Jurkat, Clone E6-1 (cell line): ENCODE measurements around the gene RNF208.

Experiments used
- DNase-seq: peaks from one replicate; pipeline ENCODE4 v3.0.0-alpha.2; 2011; ENCODE audit warnings: low read depth, low spot score
- H3K4me3 ChIP-seq: 2 replicates; pipeline ENCODE4 v1.5.1; 2011; ENCODE audit warnings: mild to moderate bottlenecking, low read length, control low read depth, moderate library complexity

Gene RNF208

DNA sequence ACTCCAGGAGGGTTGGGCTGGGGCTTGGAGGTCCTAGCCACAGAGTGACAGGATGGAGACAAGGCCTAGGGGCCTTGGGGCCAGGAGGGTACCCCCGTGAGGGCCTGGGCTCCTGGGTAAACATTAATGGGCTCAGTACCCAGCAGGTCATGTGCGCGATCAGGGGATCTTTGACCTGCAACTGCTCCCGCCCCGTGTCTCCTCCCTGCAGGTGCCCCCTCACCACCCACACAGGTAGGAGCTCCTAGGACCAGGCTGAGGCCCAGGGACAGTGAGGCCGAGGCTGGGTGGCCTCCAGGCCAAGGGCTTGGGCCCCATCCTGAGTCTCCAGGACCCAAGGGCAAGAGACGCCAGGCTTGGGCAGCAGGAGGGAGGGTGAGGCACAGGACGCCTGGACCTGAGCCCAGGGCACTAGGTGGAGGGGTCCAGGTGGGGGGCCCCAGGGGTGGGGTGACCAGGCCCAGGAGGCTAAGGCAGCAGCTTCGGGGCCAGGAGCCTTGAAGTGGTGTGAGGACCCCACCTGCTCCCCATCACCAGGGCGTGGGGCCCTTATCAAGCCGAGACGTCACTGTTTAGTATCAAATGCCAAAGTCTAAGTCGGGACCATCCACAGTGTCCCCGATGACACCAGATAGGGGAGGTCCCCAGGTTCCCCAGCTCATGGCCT lies 8.8 kb upstream of the RNF208 start, which contains the start of gene SLC34A3:
SLC34A3 (plus strand) TSS at position 197 of the 667 bp plus-strand sequence. CDS start 802 bp downstream, outside the sequence.
- no peak for DNase-seq
- no peak within 1 kb of the TSS for H3K4me3 ChIP-seq

DNA sequence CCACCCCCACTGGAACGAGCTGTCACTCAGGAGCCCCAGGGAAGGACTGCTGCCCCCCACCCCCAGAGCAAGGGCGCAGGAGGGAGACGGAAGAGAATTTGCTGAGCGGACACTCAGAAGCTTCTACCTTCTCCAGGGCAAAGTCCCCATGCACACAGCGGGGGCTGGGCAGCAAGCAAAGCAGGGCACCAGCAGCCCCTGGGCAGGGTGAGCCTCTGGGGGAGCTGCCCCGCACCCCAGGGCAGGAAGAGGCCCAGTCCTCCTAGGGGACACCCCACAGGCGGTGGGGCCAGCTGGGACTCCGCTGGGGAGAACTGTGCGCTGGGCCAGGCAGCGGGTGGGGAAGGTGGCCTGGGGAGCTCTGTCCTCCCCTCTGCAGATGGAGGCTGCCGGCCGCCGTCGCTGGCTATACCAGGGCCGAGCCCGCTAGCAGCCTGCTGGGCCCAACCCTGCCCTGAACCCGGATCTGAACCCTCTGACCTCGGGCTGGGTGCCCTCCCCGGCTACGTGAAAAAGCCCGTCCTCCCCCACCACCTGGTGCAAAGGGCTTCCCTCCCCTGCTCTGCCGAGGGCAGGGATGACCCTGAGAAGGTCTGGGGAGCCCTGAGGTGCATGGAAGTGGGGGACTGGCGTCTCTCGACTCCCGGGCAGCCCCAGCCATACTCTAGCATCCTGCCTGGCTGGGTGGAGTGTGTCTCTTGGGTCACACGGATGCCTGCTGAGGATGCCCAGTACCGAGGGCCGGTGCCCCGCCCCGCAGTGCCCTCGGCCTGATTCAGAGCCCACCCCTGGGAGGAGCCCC lies 8.1 kb upstream of the RNF208 start:
- no peak for DNase-seq
- H3K4me3 ChIP-seq = no peak overlapping the region

DNA sequence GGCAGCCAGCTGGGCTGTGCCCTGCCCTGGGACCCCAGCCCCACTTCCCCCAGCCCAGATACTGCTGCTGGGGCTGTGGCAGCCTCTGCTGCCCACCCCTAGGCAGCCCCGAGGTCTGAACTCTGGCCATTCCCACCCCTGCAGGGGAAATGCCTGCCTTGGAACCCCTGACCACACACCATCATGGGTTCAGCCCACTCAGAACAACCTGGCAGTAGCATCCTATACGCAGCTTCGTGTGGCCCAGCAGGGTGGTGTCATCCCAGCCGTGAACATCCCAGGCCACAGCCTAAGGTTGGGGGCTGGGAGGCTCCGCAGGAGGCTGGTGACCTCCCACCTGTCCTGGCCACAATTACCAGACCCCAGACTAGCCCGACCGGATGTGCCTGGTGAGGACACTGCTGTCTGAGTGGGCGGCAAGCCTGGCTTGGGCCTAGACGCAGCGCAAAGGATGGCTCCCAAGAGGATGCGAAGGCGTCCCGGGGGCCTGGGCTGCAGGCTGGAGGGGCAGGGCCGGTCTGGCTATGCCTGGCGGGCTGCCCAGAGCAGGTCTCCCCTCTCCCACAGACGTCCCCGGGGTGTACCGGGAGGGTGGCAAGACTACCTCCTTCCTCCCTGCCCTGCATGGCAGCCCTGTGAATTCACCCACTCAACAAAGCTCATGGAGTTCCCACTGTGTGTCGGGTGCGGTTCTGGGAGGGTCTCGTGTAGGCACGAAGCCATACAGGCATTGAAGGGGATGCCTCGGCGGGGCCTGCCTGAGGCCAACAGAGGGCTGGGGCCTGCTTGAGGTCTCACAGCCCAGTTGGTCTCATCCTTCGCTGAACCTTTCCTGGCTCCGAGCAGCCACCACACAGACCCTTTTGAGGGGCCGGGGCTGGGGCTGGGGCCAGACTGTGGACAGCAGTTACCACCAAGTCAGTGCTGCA lies 7.2 kb upstream of the RNF208 start:
- no peak overlapping the region for H3K4me3 ChIP-seq
- no peak for DNase-seq

DNA sequence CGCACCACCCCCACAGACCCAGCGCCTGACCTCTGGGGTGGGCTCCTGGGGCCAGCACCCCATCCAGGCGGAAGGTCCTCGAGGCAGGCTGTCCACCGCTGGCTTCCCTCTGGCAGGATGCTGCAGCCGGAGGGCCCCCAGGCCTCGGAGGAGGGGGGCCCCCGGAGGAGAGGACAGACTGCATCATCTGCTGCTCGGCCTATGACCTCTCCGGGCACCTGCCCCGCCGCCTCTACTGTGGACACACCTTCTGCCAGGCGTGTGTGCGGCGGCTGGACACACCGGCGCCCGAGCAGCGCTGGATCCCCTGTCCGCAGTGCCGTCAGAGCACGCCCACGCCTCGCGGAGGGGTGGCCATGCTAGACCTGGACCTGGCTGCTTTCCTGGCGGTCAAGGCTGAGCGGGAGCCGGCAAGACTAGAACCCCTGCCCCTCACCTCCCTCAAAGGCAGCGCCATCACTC lies 6.5 kb upstream of the RNF208 start:
- no peak for DNase-seq
- H3K4me3 ChIP-seq = no peak overlapping the region

- H3K4me3 ChIP-seq = no peak overlapping the region
- DNase-seq = no peak
Measured at GRCh38 chr9:137227853-137228505, 5.9 kb upstream of the RNF208 start.

- H3K4me3 ChIP-seq = no peak within 1 kb of the TSS
- DNase-seq = peak; percentile 62
Measured at GRCh38 chr9:137227054-137227852, 5.2 kb upstream of the RNF208 start, which contains the start of gene RNF224. Gene RNF224, plus strand, starts transcription at chr9:137227502. Its CDS starts 834 bp downstream, at chr9:137228336.

GRCh38 chr9:137226338-137227053 lies 4.5 kb upstream of the RNF208 start:
- no peak for DNase-seq
- no peak overlapping the region for H3K4me3 ChIP-seq

DNA sequence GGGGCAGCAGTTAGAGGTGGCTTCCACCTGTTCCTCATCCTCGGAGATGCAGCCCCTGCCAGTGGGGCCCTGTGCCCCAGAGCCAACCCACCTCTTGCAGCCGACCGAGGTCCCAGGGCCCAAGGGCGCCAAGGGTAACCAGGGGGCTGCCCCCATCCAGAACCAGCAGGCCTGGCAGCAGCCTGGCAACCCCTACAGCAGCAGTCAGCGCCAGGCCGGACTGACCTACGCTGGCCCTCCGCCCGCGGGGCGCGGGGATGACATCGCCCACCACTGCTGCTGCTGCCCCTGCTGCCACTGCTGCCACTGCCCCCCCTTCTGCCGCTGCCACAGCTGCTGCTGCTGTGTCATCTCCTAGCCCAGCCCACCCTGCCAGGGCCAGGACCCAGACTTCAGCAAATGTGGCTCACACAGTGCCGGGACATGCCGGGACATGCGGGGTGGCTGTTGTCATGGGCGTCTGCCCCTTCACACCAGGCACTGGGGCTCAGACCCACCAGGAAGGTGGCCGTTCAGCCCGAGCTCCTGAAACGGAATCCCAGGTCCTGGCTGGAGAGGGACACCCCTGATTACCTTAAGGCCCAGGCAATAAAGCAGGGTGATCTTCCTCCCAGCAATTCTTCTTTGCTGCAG lies 3.8 kb upstream of the RNF208 start:
- DNase-seq = no peak
- H3K4me3 ChIP-seq = no peak overlapping the region

DNA sequence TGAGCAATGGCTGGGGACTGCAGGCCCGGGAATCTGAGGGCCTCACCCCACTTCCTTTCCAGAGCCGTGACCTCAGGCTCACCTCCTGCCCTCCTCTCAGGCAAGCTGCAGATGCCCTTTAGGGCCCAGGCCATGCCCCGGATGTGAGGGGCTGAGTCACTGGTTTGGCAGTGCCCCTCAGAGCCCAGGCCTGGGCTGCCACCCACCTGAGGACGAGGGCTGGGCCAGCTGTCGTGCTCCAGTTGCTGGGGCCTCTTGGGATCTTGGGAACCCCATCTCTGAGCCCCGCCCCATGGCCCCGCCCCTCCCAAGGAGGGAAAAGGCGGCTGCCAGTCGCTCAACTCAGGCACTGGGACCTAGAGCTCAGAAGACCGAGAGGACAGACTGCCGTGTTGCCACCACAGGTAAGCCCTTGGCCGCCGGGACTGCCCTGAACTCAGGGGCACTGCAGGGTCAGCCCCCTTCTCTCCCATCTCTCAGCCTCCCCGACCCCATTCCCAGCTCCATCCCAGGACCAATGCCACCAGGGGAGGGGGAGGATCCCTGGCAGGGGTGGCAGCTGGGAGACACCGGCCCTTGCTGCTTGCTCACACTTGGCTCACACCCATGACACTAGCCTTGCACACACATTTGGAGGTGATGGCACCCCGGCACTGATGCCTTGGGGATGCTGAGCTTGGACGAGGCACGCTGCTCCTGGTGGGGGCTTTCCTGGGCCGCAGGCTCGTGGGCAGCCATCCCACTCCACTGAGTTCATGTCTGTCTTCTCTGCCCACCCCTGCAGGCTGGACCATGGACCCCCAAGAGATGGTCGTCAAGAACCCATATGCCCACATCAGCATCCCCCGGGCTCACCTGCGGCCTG lies 3.0 kb upstream of the RNF208 start, which contains the start of gene CYSRT1:
CYSRT1 (plus strand) TSS at position 345 of the 865 bp plus-strand sequence; CDS start at position 793, 448 bp downstream.
- DNase-seq = no peak
- H3K4me3 ChIP-seq = peak within 1 kb of the TSS; percentile 81

- peak; percentile 97 for DNase-seq
- peak overlapping the region; percentile 81 for H3K4me3 ChIP-seq
Measured at GRCh38 chr9:137223078-137223970, 1.3 kb upstream of the RNF208 start.

- peak overlapping the region; percentile 40 for H3K4me3 ChIP-seq
- no peak for DNase-seq
Measured at GRCh38 chr9:137221506-137222111, 431 bp downstream of the RNF208 start.

- H3K4me3 ChIP-seq = no peak overlapping the region; the same call in 1 of the 2 replicates
- DNase-seq = no peak
Measured at GRCh38 chr9:137221095-137221505, 940 bp downstream of the RNF208 start.

DNA sequence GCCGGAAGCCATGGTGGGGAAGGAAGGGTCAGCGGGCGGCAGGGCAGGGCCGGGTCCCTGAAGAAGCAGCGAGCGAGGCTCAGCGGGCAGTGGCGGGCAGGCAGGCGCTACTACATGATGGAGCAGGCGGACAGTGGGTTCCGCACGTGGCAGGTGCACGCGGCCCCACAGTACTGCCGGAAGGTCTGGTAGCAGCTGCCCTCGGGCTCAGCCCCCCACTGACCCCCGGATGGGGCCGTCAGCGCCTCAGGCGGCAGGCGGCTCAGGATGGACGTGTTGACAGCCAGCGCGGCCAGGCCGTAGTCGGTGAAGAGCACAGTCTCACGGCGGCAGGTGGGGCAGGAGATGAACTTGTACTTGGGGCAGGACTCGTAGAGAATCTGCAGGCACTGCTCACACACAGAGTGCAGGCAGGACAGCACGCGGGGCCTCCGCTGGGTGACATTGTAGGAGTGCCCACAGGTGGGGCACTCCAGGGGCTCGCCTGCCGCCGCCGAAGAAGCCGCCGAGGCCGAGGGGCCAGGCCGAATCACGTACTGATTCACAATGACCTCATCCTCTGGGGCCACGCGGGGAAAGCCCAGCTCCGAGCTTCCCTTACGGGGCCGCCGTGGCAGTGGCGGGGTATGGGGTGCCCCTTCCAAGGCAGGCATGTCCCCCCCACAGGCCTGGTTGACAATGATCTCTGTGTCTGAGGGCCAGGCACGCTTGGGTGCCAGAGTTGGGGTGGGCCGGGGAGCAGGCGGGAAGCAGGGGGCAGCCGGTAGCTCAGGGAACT lies 1.5 kb downstream of the RNF208 start:
- no peak overlapping the region for H3K4me3 ChIP-seq
- no peak for DNase-seq

- DNase-seq = no peak
- no peak overlapping the region for H3K4me3 ChIP-seq
Measured at GRCh38 chr9:137219757-137220316, 2.2 kb downstream of the RNF208 start.
